GM23338 (cell line): ENCODE measurements around the gene NFX1. TPM values are rescaled to one million over a fixed set of nuclear protein-coding genes. Genes with fewer than 3 reads are reported as not detected.
"Not testable (repeated sequence)": the region's sequence is repeated elsewhere in the genome, so short reads cannot be mapped to it uniquely, and the experiment has no call there.

Source experiments
- ATAC-seq: fragments of 200-7000 bp; cut with Tn5 transposase; 3 replicates; pipeline ENCODE4 v1.9.1; 2020
- DNase-seq: peaks from one replicate; pipeline ENCODE4 v3.0.0-alpha.2; 2015; ENCODE audit warnings: low spot score
- H2AFZ ChIP-seq: fragments of 200-600 bp; sonication (generic); 2 replicates; pipeline ENCODE4 v1.8.0; 2016; ENCODE audit warnings: antibody characterized with exemption, mild to moderate bottlenecking, moderate library complexity
- H3F3A ChIP-seq: fragments of 200-600 bp; sonication (generic); replicated peaks from 2 replicates; pipeline ENCODE4 v1.8.0; 2017; ENCODE audit warnings: antibody characterized with exemption, mixed run types, low read depth
- H3K27ac ChIP-seq: fragments of 200-600 bp; sonication (generic); 2 replicates; pipeline ENCODE4 v1.6.1; 2016; ENCODE audit warnings: low read depth
- H3K27me3 ChIP-seq: fragments of 200-600 bp; sonication (generic); 2 replicates; pipeline ENCODE4 v1.8.0; 2016; ENCODE audit warnings: mild to moderate bottlenecking, mixed run types, moderate library complexity; ENCODE audit not compliant: insufficient read depth
- H3K36me3 ChIP-seq: fragments of 200-600 bp; sonication (generic); 2 replicates; pipeline ENCODE4 v1.8.0; 2016; ENCODE audit warnings: mild to moderate bottlenecking; ENCODE audit not compliant: insufficient read depth
- H3K4me1 ChIP-seq: fragments of 200-600 bp; sonication (generic); 2 replicates; pipeline ENCODE4 v1.8.0; 2016; ENCODE audit warnings: mild to moderate bottlenecking, moderate library complexity; ENCODE audit not compliant: insufficient read depth
- H3K4me2 ChIP-seq: fragments of 200-600 bp; sonication (generic); 2 replicates; pipeline ENCODE4 v1.7.1; 2017; ENCODE audit warnings: mixed run types
- H3K4me3 ChIP-seq: fragments of 200-600 bp; sonication (generic); 2 replicates; pipeline ENCODE4 v1.6.1; 2016; ENCODE audit warnings: mixed run types
- H3K79me2 ChIP-seq: fragments of 200-600 bp; sonication (generic); replicated peaks from 2 replicates; pipeline ENCODE4 v1.8.0; 2017; ENCODE audit warnings: mild to moderate bottlenecking; ENCODE audit not compliant: insufficient read depth
- H3K9me2 ChIP-seq: fragments of 200-600 bp; sonication (generic); 2 replicates; pipeline ENCODE4 v1.8.0; 2017; ENCODE audit not compliant: insufficient read depth
- H4K20me1 ChIP-seq: fragments of 200-600 bp; sonication (generic); replicated peaks from 2 replicates; pipeline ENCODE4 v1.8.0; 2017; ENCODE audit warnings: mild to moderate bottlenecking; ENCODE audit not compliant: insufficient read depth
- H3K27ac Mint-ChIP-seq: 2 replicates; pipeline ENCODE4 v1.8.0; 2020; ENCODE audit warnings: inconsistent platforms, mild to moderate bottlenecking, moderate library complexity, mixed read lengths
- H3K27me3 Mint-ChIP-seq: 3 replicates; pipeline ENCODE4 v1.8.0; 2022; ENCODE audit warnings: low read depth, mild to moderate bottlenecking, moderate library complexity, mixed read lengths, inconsistent platforms; ENCODE audit not compliant: insufficient read depth, poor library complexity
- H3K36me3 Mint-ChIP-seq: 3 replicates; pipeline ENCODE4 v1.8.0; 2021; ENCODE audit warnings: low read depth, mild to moderate bottlenecking, inconsistent platforms, moderate library complexity, mixed read lengths
- H3K4me1 Mint-ChIP-seq: 3 replicates; pipeline ENCODE4 v1.8.0; 2020; ENCODE audit warnings: mild to moderate bottlenecking, inconsistent platforms, mixed read lengths
- H3K4me3 Mint-ChIP-seq: 3 replicates; pipeline ENCODE4 v1.8.0; 2021; ENCODE audit warnings: moderate library complexity, mild to moderate bottlenecking, inconsistent platforms, mixed read lengths
- H3K9me3 Mint-ChIP-seq: 3 replicates; pipeline ENCODE4 v1.8.0; 2020; ENCODE audit warnings: moderate library complexity, mild to moderate bottlenecking, inconsistent platforms, mixed read lengths
- CREB1 ChIP-seq: fragments of 250-450 bp; sonication (Bioruptor Pico); IDR thresholded peaks from 2 replicates; pipeline ENCODE4 v1.5.0; 2020; ENCODE audit warnings: low read depth, mild to moderate bottlenecking, moderate library complexity
- EZH2phosphoT487 ChIP-seq: fragments of 200-600 bp; sonication (generic); IDR thresholded peaks from one replicate; pipeline ENCODE4 v1.8.1; 2018; ENCODE audit warnings: antibody characterized with exemption; ENCODE audit not compliant: unreplicated experiment
- NANOG ChIP-seq: IDR thresholded peaks from 2 replicates; pipeline ENCODE4 v1.6.1; 2016; ENCODE audit warnings: antibody characterized with exemption, borderline replicate concordance
- POLR2AphosphoS5 ChIP-seq: IDR thresholded peaks from 2 replicates; pipeline ENCODE4 v1.6.1; 2016; ENCODE audit warnings: antibody characterized with exemption, low read depth
- ZNF331 ChIP-seq: fragments of 250-450 bp; sonication (Bioruptor Pico); IDR thresholded peaks from 2 replicates; pipeline ENCODE4 v1.5.0; 2020; ENCODE audit warnings: low read depth, mild to moderate bottlenecking, moderate library complexity
- polyA plus RNA-seq: library from polyadenylated mRNA; unstranded; fragments of >200 nt; fragmentation: Nextera tagmentation; extraction: Ambion mirVana; gene quantifications from 2 replicates; pipeline ENCODE4 v1.2.1, GENCODE V29; 2016
- total RNA-seq: library from RNA; depleted of rRNA; stranded (reverse); fragments of >200 nt; shearing (Covaris generic); gene quantifications from 2 replicates; pipeline ENCODE4 v1.2.3, GENCODE V29; 2014
- TF ChIP-seq, protein P1 (sequence below): IDR thresholded peaks from 2 replicates; pipeline ENCODE4 v1.6.1; 2016; ENCODE audit warnings: antibody characterized with exemption
- TF ChIP-seq, protein P2 (sequence below): IDR thresholded peaks from one replicate; pipeline ENCODE4 v1.6.1; 2018; ENCODE audit warnings: antibody characterized with exemption; ENCODE audit not compliant: unreplicated experiment

Gene NFX1
- total and polyA plus RNA-seq, 2 experiments from 2014 or later = 13.9 to 26.1 TPM

DNA sequence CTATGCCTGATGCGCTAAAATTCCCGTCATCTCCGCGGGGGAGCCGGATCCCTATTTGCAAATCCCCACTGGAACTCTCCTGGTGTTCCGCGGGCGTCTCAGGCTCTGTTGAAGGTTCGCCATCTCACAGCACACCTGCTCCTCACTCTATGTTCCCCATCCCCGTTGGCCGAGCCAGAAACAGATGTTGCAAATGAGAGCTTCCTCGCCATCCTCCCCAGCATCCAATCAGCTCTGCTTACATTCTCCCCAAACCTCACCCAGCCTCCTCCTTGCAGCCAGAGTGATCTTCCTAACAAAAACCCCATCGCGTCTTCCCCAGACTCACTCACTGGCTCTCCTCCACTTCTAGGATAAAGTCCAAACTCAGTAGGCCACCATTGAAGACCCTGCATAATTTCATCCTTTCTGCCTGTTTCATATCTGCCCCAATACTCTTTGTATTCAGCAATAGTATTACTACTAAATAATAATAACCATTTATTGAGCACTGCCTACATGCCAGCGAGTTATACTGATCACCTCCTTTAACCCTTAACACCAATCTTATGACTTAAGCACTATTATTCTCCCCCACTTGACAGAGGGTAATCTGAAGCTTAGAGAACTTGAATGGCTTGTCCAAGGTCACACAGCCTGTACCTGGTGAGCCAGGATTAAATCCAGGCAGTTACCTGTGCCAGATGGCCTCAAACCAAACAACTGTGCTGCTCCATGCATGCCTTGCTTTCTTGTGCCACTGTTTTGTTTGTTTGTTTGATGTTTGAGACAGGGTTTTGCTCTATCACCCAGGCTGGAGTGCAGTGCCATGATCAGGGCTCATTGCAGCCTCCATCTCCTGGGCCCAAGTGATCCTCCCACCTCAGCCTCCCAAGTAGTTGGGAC is 98.0 kb downstream of the NFX1 start (continued):
- TF ChIP-seq, protein P1, sequence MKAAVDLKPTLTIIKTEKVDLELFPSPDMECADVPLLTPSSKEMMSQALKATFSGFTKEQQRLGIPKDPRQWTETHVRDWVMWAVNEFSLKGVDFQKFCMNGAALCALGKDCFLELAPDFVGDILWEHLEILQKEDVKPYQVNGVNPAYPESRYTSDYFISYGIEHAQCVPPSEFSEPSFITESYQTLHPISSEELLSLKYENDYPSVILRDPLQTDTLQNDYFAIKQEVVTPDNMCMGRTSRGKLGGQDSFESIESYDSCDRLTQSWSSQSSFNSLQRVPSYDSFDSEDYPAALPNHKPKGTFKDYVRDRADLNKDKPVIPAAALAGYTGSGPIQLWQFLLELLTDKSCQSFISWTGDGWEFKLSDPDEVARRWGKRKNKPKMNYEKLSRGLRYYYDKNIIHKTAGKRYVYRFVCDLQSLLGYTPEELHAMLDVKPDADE = no peak
- TF ChIP-seq POLR2AphosphoS5 (no peak), NANOG (no peak)

DNA sequence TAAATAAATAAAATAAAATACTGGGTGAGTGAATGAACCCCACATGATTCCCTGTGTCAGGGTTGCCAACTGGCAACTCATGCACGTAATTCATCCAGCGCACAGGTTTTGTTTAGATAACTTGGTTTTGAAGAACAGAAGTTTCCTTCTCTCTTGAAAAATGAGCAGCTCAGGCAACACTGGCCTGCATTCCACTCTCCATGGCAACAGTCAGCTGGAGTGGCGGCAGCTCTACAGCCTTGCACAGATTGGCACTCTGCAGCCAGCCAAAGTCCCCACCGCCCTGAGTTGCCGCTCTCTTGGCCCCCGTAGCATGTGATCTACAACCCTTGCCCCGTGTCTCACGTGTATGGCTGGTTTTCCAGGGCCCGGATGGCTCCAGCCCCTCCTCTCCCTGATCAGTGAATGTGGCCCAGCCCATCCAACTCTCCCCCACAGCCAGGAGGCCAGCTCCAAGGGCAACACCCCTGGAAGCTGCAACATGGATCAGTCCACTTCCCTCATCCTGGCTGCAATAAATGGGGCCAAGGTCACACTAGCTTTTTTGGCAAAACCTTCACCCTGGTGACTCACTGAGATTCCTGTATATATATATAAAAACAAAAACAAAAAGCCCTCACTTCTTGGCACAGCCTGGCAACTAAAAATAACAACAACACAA is 100.9 kb downstream of the NFX1 start:
- not testable (repeated sequence) for H3K9me2 ChIP-seq

DNA sequence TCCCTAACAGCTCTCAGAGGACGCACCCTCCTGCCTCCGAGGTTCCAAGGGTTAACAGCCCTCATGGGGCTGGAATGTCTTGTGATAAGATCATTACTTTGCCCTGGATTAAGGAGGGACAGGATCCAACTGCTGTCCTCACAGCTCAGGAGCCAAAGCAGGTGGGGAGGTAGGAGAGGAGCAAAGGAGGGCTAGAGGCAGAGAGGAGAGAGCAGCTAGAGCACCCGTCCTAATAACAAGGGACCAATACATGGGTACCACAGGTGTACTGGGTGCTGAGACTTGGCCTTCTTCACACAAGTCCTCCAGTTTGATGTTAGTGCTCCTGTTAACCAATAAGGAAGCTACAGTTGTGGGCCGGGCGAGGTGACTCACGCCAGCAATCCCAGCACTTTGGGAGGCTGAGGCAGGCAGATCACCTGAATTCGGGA is 102.3 kb downstream of the NFX1 start:
- H3K4me3 ChIP-seq, H3K9me2 ChIP-seq, DNase-seq, H2AFZ ChIP-seq, H3K79me2 ChIP-seq, H3K27ac ChIP-seq, H3K4me1 ChIP-seq, H3K36me3 Mint-ChIP-seq, H3K27ac Mint-ChIP-seq, H3K9me3 Mint-ChIP-seq, H3K4me3 Mint-ChIP-seq, ATAC-seq, H3K27me3 ChIP-seq, H3K4me2 ChIP-seq, H3K36me3 ChIP-seq, H3F3A ChIP-seq, H4K20me1 ChIP-seq: not testable (repeated sequence)
- Mint-ChIP-seq H3K4me1 (peaks cover 25% of the 10 kb centered on the region), H3K27me3 (peaks cover 14% of the 10 kb centered on the region)

More for the DNA sequence above, 100.9 kb downstream of the NFX1 start:
- H3F3A ChIP-seq, H3K4me3 ChIP-seq, H3K27me3 ChIP-seq, H3K4me1 ChIP-seq, H3K36me3 ChIP-seq, H3K79me2 ChIP-seq, H3K36me3 Mint-ChIP-seq, H3K27ac ChIP-seq, H3K27ac Mint-ChIP-seq, H4K20me1 ChIP-seq, ATAC-seq, H3K9me3 Mint-ChIP-seq: not testable (repeated sequence)
- Mint-ChIP-seq H3K4me1 (peaks cover 28% of the 10 kb centered on the region), H3K27me3 (peaks cover 14% of the 10 kb centered on the region), H3K4me3 (0 out of 3 replicates have a peak overlapping the region, but pooled peaks have one; percentile 9)
- Histone ChIP-seq H2AFZ (peak overlapping the region; percentile 72; the same call in 1 of the 2 replicates), H3K4me2 (0 out of 2 replicates have a peak overlapping the region, but pooled peaks have one; percentile 43)
- peak; percentile 51 for DNase-seq

DNA sequence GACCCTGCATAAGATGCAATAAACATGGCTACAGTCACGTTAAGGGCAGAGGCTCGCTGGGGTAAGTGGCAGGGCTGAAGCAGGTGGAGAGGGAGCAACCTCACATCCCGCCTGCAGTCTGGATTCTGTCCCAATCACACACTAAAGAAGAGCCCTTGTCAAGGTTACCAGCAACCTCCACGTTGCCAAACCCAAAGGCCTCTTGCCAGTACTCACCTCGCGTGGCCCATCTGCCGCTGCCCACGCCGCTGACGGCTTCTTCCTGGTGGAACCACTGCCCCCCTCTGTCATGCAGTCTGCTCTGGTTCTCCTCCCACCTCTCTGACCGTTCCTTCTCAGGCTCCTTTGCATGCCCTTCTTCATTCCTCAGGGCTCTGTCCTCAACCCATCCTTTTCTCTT is 103.3 kb downstream of the NFX1 start:
- no peaks in the 10 kb centered on the region; the same call in none of the 3 replicates for H3K9me3 Mint-ChIP-seq
- Histone ChIP-seq H3K4me3 (no peak overlapping the region), H3K9me2 (no peaks in the 10 kb centered on the region), H3K27me3 (no peaks in the 10 kb centered on the region), H3F3A (no peaks in the 10 kb centered on the region), H3K79me2 (no peaks in the 10 kb centered on the region), H3K27ac (no peak overlapping the region), H3K36me3 (no peaks in the 10 kb centered on the region), H3K4me1 (no peaks in the 10 kb centered on the region), H3K4me2 (no peak overlapping the region), H4K20me1 (no peaks in the 10 kb centered on the region), H2AFZ (no peak overlapping the region)
- H3K4me1 Mint-ChIP-seq = peaks cover 16% of the 10 kb centered on the region
- H3K27ac Mint-ChIP-seq = no peak overlapping the region; the same call in 1 of the 2 replicates
- peaks cover 10% of the 10 kb centered on the region for H3K27me3 Mint-ChIP-seq
- H3K36me3 Mint-ChIP-seq = no peaks in the 10 kb centered on the region; the same call in 2 of the 3 replicates
- ATAC-seq (no peak), DNase-seq (no peak)
- no peak overlapping the region for H3K4me3 Mint-ChIP-seq
- TF ChIP-seq CREB1 (CRISPR knock-in tag) (no peak), ZNF331 (no peak), EZH2phosphoT487 (no peak)
- TF ChIP-seq, protein P2, sequence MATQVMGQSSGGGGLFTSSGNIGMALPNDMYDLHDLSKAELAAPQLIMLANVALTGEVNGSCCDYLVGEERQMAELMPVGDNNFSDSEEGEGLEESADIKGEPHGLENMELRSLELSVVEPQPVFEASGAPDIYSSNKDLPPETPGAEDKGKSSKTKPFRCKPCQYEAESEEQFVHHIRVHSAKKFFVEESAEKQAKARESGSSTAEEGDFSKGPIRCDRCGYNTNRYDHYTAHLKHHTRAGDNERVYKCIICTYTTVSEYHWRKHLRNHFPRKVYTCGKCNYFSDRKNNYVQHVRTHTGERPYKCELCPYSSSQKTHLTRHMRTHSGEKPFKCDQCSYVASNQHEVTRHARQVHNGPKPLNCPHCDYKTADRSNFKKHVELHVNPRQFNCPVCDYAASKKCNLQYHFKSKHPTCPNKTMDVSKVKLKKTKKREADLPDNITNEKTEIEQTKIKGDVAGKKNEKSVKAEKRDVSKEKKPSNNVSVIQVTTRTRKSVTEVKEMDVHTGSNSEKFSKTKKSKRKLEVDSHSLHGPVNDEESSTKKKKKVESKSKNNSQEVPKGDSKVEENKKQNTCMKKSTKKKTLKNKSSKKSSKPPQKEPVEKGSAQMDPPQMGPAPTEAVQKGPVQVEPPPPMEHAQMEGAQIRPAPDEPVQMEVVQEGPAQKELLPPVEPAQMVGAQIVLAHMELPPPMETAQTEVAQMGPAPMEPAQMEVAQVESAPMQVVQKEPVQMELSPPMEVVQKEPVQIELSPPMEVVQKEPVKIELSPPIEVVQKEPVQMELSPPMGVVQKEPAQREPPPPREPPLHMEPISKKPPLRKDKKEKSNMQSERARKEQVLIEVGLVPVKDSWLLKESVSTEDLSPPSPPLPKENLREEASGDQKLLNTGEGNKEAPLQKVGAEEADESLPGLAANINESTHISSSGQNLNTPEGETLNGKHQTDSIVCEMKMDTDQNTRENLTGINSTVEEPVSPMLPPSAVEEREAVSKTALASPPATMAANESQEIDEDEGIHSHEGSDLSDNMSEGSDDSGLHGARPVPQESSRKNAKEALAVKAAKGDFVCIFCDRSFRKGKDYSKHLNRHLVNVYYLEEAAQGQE = no peak
- TF ChIP-seq, protein P1 = no peak
